Muscle of leg (tissue), 11 donors: ENCODE measurements around the gene GAL3ST3. TPM values are rescaled to one million over a fixed set of nuclear protein-coding genes. Genes with fewer than 3 reads are reported as not detected.

Experiments used
- DNase-seq: peaks from one replicate; pipeline ENCODE4 v3.0.0; 2013
- H3K27ac ChIP-seq: one replicate; pipeline ENCODE4 v1.5.1; 2013; ENCODE audit warnings: mild to moderate bottlenecking, low read length, control low read depth
- H3K27me3 ChIP-seq: one replicate; pipeline ENCODE4 v1.6.1; 2013; ENCODE audit warnings: low read length; ENCODE audit not compliant: control insufficient read depth, insufficient read depth
- H3K36me3 ChIP-seq: one replicate; pipeline ENCODE4 v1.6.1; 2013; ENCODE audit warnings: low read length; ENCODE audit not compliant: control insufficient read depth, insufficient read depth
- H3K4me1 ChIP-seq: one replicate; pipeline ENCODE4 v1.6.1; 2013; ENCODE audit warnings: low read length; ENCODE audit not compliant: control insufficient read depth, insufficient read depth
- H3K4me3 ChIP-seq: one replicate; pipeline ENCODE4 v1.5.1; 2013; ENCODE audit warnings: low read length, control low read depth
- H3K9me3 ChIP-seq: replicated peaks from 2 replicates; pipeline ENCODE4 v1.6.1; 2013; ENCODE audit warnings: low read depth, low read length; ENCODE audit not compliant: control insufficient read depth
- WGBS: methylation state at CpG from one replicate; pipeline ENCODE4 v1.1.5; 2013; ENCODE audit warnings: missing lambda C conversion rate; ENCODE audit not compliant: insufficient coverage; 5-methylcytosine and 5-hydroxymethylcytosine counted together
- polyA plus RNA-seq, 8 donors: library from polyadenylated mRNA; unstranded; fragments of 120-200 nt; gene quantifications; one replicate each; pipeline versions ENCODE4 v1.2.1 to v1.2.3, GENCODE V29; 2013; ENCODE audit warnings: inconsistent platforms in 1 of 8, low replicate concordance in 1 of 8; ENCODE audit not compliant: insufficient read length in 8 of 8, insufficient read depth in 1 of 8
- total RNA-seq: library from RNA; stranded (reverse); fragments of 120-200 nt; gene quantifications from one replicate; pipeline ENCODE4 v1.2.4, GENCODE V29; 2013

Gene GAL3ST3
- total and polyA plus RNA-seq, 9 donors, result 0.22 to 1.7 (median 0.89) TPM

GRCh38 chr11:66061268-66061667 lies 12.3 kb upstream of the GAL3ST3 start:
- H3K4me1 ChIP-seq, result no peaks in the 10 kb centered on the region
- H3K4me3 ChIP-seq, result no peak overlapping the region
- H3K27ac ChIP-seq, result no peak overlapping the region
- no peaks in the 10 kb centered on the region for H3K9me3 ChIP-seq
- no peak for DNase-seq
- peaks cover 76% of the 10 kb centered on the region for H3K36me3 ChIP-seq
- 88% methylated on average over 2 of the region's 6 CpGs for WGBS
- no peaks in the 10 kb centered on the region for H3K27me3 ChIP-seq

GRCh38 chr11:66059966-66060680 lies 11.2 kb upstream of the GAL3ST3 start:
- no peak for DNase-seq
- Histone ChIP-seq H3K27ac (no peak overlapping the region), H3K36me3 (peaks cover 78% of the 10 kb centered on the region), H3K27me3 (no peaks in the 10 kb centered on the region), H3K9me3 (no peaks in the 10 kb centered on the region), H3K4me3 (no peak overlapping the region), H3K4me1 (no peaks in the 10 kb centered on the region)
- 94% methylated on average over 6 of the region's 8 CpGs for WGBS

- no peaks in the 10 kb centered on the region for H3K27me3 ChIP-seq
- no peak overlapping the region for H3K4me3 ChIP-seq
- H3K9me3 ChIP-seq, result no peaks in the 10 kb centered on the region
- H3K27ac ChIP-seq, result no peak overlapping the region
- H3K4me1 ChIP-seq, result peaks cover 9% of the 10 kb centered on the region
- no peak for DNase-seq
- H3K36me3 ChIP-seq, result peaks cover 76% of the 10 kb centered on the region
- WGBS, result 21% methylated on average over 4 of the region's 7 CpGs
Measured at GRCh38 chr11:66056501-66056900, 7.5 kb upstream of the GAL3ST3 start.

- Histone ChIP-seq H3K27ac (no peak overlapping the region), H3K4me1 (peaks cover 19% of the 10 kb centered on the region), H3K36me3 (peaks cover 62% of the 10 kb centered on the region), H3K4me3 (no peak overlapping the region), H3K27me3 (no peaks in the 10 kb centered on the region), H3K9me3 (no peaks in the 10 kb centered on the region)
- no peak for DNase-seq
- 100% methylated on average over 3 of the region's 7 CpGs for WGBS
Measured at GRCh38 chr11:66055021-66055420, 6.1 kb upstream of the GAL3ST3 start.

- H3K27ac ChIP-seq, result peak overlapping the region; percentile 81
- WGBS, result 2% methylated on average over 9 of the region's 17 CpGs
- no peak for DNase-seq
- H3K9me3 ChIP-seq, result no peaks in the 10 kb centered on the region
- H3K4me3 ChIP-seq, result peak overlapping the region; percentile 92
- peaks cover 13% of the 10 kb centered on the region for H3K27me3 ChIP-seq
- H3K4me1 ChIP-seq, result peaks cover 23% of the 10 kb centered on the region
- peaks cover 40% of the 10 kb centered on the region for H3K36me3 ChIP-seq
Measured at GRCh38 chr11:66052664-66052982, 3.7 kb upstream of the GAL3ST3 start.

- Histone ChIP-seq H3K27me3 (peaks cover 16% of the 10 kb centered on the region), H3K36me3 (peaks cover 34% of the 10 kb centered on the region), H3K9me3 (no peaks in the 10 kb centered on the region), H3K4me3 (peak within 1 kb of the TSS; percentile 92), H3K4me1 (peaks cover 23% of the 10 kb centered on the region), H3K27ac (peak within 1 kb of the TSS; percentile 97)
- peak; percentile 99 for DNase-seq
- under 1% methylated on average over 83 of the region's 84 CpGs for WGBS
Measured at GRCh38 chr11:66051766-66052663, 3.1 kb upstream of the GAL3ST3 start, which contains the start of gene SF3B2. TSS of gene SF3B2 (plus strand) at chr11:66052364. CDS start at chr11:66052385, 21 bp downstream.

GRCh38 chr11:66051371-66051765 lies 2.4 kb upstream of the GAL3ST3 start:
- no peak for DNase-seq
- Histone ChIP-seq H3K36me3 (peaks cover 28% of the 10 kb centered on the region), H3K4me3 (peak overlapping the region; percentile 92), H3K9me3 (no peaks in the 10 kb centered on the region), H3K27ac (peak overlapping the region; percentile 97), H3K4me1 (peaks cover 23% of the 10 kb centered on the region), H3K27me3 (peaks cover 19% of the 10 kb centered on the region)
- 7% methylated on average over 10 of the region's 12 CpGs for WGBS

GRCh38 chr11:66050581-66051231 lies 1.7 kb upstream of the GAL3ST3 start:
- DNase-seq, result no peak
- Histone ChIP-seq H3K4me1 (peaks cover 23% of the 10 kb centered on the region), H3K4me3 (no peak overlapping the region), H3K36me3 (peaks cover 26% of the 10 kb centered on the region), H3K9me3 (no peaks in the 10 kb centered on the region), H3K27ac (peak overlapping the region; percentile 97), H3K27me3 (peaks cover 21% of the 10 kb centered on the region)
- WGBS, result 83% methylated on average over 3 of the region's 5 CpGs

GRCh38 chr11:66047541-66048365 lies 1.2 kb downstream of the GAL3ST3 start:
- Histone ChIP-seq H3K4me1 (peaks cover 19% of the 10 kb centered on the region), H3K9me3 (no peaks in the 10 kb centered on the region), H3K27ac (no peak overlapping the region), H3K4me3 (no peak overlapping the region), H3K36me3 (peaks cover under 1% of the 10 kb centered on the region), H3K27me3 (peaks cover 21% of the 10 kb centered on the region)
- WGBS, result 71% methylated on average over 9 of the region's 11 CpGs
- DNase-seq, result no peak
